HepG2 (cell line): ENCODE measurements around the gene CHKA. TPM values are rescaled to one million over a fixed set of nuclear protein-coding genes. Genes with fewer than 3 reads are reported as not detected.

Source experiments
- AKAP8 ChIP-seq: sonication (generic); formaldehyde crosslinking; IDR thresholded peaks from 2 replicates; pipeline ENCODE4 v1.5.1; 2020; ENCODE audit warnings: mild to moderate bottlenecking, missing genetic modification reagents
- ATF1 ChIP-seq: IDR thresholded peaks from 2 replicates; pipeline ENCODE4 v1.6.1; 2016; ENCODE audit warnings: mild to moderate bottlenecking, control low read depth
- DPF2 ChIP-seq: sonication (generic); formaldehyde crosslinking; IDR thresholded peaks from 2 replicates; pipeline ENCODE4 v1.4.0; 2020; ENCODE audit warnings: mild to moderate bottlenecking, low read depth, missing genetic modification reagents, borderline replicate concordance
- FIP1L1 ChIP-seq: fragments of 200-400 bp; formaldehyde crosslinking; IDR thresholded peaks from 2 replicates; pipeline ENCODE4 v1.6.1; 2018; ENCODE audit warnings: low read depth, mild to moderate bottlenecking, low read length, moderate library complexity, borderline replicate concordance; ENCODE audit not compliant: insufficient read depth
- MAFK ChIP-seq, 2 experiments: IDR thresholded peaks in 1 of 2; conservative IDR thresholded peaks in 1 of 2; 2 replicates each; pipeline ENCODE4 v1.6.1; 2011; ENCODE audit warnings: improper control_type of control experiment in 2 of 2, low read length in 2 of 2
- MNT ChIP-seq: fragments of 450-650 bp; IDR thresholded peaks from 2 replicates; pipeline ENCODE4 v1.6.1; 2016
- NFE2 ChIP-seq: sonication (generic); formaldehyde crosslinking; IDR thresholded peaks from 2 replicates; pipeline ENCODE4 v1.4.0; 2020; ENCODE audit warnings: missing genetic modification reagents
- POLR2G ChIP-seq: fragments of 200-400 bp; formaldehyde crosslinking; IDR thresholded peaks from 2 replicates; pipeline ENCODE4 v1.6.1; 2018; ENCODE audit warnings: mild to moderate bottlenecking, low read depth, low read length, moderate library complexity
- RARA ChIP-seq: IDR thresholded peaks from 2 replicates; pipeline ENCODE4 v1.6.1; 2016; ENCODE audit warnings: missing genetic modification reagents, missing compliant biosample characterization
- RXRA ChIP-seq: sonication (generic); formaldehyde crosslinking; IDR thresholded peaks from 2 replicates; pipeline ENCODE4 v1.5.1; 2020; ENCODE audit warnings: missing genetic modification reagents
- SMC3 ChIP-seq: IDR thresholded peaks from 2 replicates; pipeline ENCODE4 v1.6.1; 2011; ENCODE audit warnings: low read length, improper control_type of control experiment
- SNAI1 ChIP-seq: sonication (generic); formaldehyde crosslinking; IDR thresholded peaks from 2 replicates; pipeline ENCODE4 v1.5.0; 2020; ENCODE audit warnings: mild to moderate bottlenecking, missing genetic modification reagents, borderline replicate concordance
- SOX6 ChIP-seq, 2 experiments: fragments of 450-650 bp in 1 of 2; sonication (generic) in 1 of 2; formaldehyde crosslinking in 1 of 2; IDR thresholded peaks; 2 replicates each; pipeline versions ENCODE4 v1.4.0 to v1.6.1; 2017 to 2020; ENCODE audit warnings: antibody characterized with exemption in 1 of 2, mild to moderate bottlenecking in 1 of 2, missing genetic modification reagents in 1 of 2
- TEAD2 ChIP-seq: sonication (generic); formaldehyde crosslinking; IDR thresholded peaks from 2 replicates; pipeline ENCODE4 v1.9.0; 2021; ENCODE audit warnings: missing genetic modification reagents
- ZNF121 ChIP-seq: sonication (generic); formaldehyde crosslinking; IDR thresholded peaks from 2 replicates; pipeline ENCODE4 v1.5.0; 2020; ENCODE audit warnings: mild to moderate bottlenecking, missing genetic modification reagents
- ZNF704 ChIP-seq: sonication (generic); formaldehyde crosslinking; IDR thresholded peaks from 2 replicates; pipeline ENCODE4 v1.8.1; 2023; ENCODE audit warnings: mild to moderate bottlenecking, inconsistent platforms, moderate library complexity, missing genetic modification reagents, borderline replicate concordance
- ZNF773 ChIP-seq: sonication (generic); formaldehyde crosslinking; IDR thresholded peaks from 2 replicates; pipeline ENCODE4 v1.4.0; 2020; ENCODE audit warnings: missing genetic modification reagents, borderline replicate concordance
- polyA plus RNA-seq, 8 experiments: library from polyadenylated mRNA; depleted of rRNA in 3 of 8; stranded (reverse) in 7 of 8; unstranded in 1 of 8; fragments of >200 nt; fragmentation: Illumina TruSeq in 4 of 8; extraction: Trizol in 4 of 8; gene quantifications; 2 replicates each; pipeline versions ENCODE4 v1.2.1 to v1.2.3, GENCODE V29; 2011 to 2016; ENCODE audit warnings: low read depth in 4 of 8, missing spikeins in 1 of 8, mixed read lengths in 1 of 8; ENCODE audit not compliant: insufficient read depth in 1 of 8
- total RNA-seq, 5 experiments: library from RNA; depleted of rRNA; stranded (reverse); fragments of >200 nt; fragmentation: Illumina TruSeq; extraction: Trizol; gene quantifications; 2 replicates each; pipeline ENCODE4 v1.2.3, GENCODE V29; 2016; ENCODE audit warnings: low read depth in 1 of 5
- TF ChIP-seq, protein P1 (sequence below): sonication (generic); formaldehyde crosslinking; IDR thresholded peaks from 2 replicates; pipeline ENCODE4 v1.4.0; 2020; ENCODE audit warnings: low read depth, mild to moderate bottlenecking, missing genetic modification reagents
- TF ChIP-seq, protein P2 (sequence below): sonication (generic); formaldehyde crosslinking; IDR thresholded peaks from 2 replicates; pipeline ENCODE4 v1.4.0; 2020; ENCODE audit warnings: missing genetic modification reagents, mild to moderate bottlenecking, borderline replicate concordance
- TF ChIP-seq, protein P3 (sequence below): sonication (generic); formaldehyde crosslinking; conservative IDR thresholded peaks from 2 replicates; pipeline ENCODE4 v1.4.0; 2020; ENCODE audit warnings: missing genetic modification reagents

CHKA gene
- total and polyA plus RNA-seq, 2 of the 13 experiments (the other 11 are each of a cell fraction or from before 2014, with no cell fraction given), result 71.6 to 92.7 TPM

GRCh38 chr11:68010090-68011041, 110.8 kb downstream of the CHKA start, which contains the start of gene ALDH3B1 (continued):
- TF ChIP-seq SOX6 (IDR thresholded peaks at IDR 0.05), result no peak
- peak; percentile 30; the same call in 1 of the 2 replicates for TF ChIP-seq SOX6 (CRISPR knock-in tag; IDR thresholded peaks at IDR 0.05)
- no peak for TF ChIP-seq ZNF773 (CRISPR knock-in tag)
- peak; percentile 62 for TF ChIP-seq POLR2G
- no peak for TF ChIP-seq SMC3
- TF ChIP-seq, protein P1, sequence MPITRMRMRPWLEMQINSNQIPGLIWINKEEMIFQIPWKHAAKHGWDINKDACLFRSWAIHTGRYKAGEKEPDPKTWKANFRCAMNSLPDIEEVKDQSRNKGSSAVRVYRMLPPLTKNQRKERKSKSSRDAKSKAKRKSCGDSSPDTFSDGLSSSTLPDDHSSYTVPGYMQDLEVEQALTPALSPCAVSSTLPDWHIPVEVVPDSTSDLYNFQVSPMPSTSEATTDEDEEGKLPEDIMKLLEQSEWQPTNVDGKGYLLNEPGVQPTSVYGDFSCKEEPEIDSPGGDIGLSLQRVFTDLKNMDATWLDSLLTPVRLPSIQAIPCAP (CRISPR knock-in tag), result no peak
- TF ChIP-seq AKAP8 (CRISPR knock-in tag), result no peak
- TF ChIP-seq, protein P2, sequence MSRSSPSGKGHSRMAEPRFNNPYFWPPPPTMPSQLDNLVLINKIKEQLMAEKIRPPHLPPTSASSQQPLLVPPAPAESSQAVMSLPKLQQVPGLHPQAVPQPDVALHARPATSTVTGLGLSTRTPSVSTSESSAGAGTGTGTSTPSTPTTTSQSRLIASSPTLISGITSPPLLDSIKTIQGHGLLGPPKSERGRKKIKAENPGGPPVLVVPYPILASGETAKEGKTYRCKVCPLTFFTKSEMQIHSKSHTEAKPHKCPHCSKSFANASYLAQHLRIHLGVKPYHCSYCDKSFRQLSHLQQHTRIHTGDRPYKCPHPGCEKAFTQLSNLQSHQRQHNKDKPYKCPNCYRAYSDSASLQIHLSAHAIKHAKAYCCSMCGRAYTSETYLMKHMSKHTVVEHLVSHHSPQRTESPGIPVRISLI (CRISPR knock-in tag), result no peak
- TF ChIP-seq NFE2 (CRISPR knock-in tag), result no peak
- no peak for TF ChIP-seq ZNF704 (CRISPR knock-in tag)
- TF ChIP-seq MNT, result no peak
- TF ChIP-seq MAFK (conservative IDR thresholded peaks at IDR 0.05 in 1 of 2, IDR thresholded peaks at IDR 0.05 in 1 of 2; ENCODE audit: low read length in 2 of 2), result no peak
- no peak for TF ChIP-seq ZNF121
- no peak; the same call in 1 of the 2 replicates for TF ChIP-seq DPF2 (CRISPR knock-in tag)
- no peak for TF ChIP-seq SNAI1 (CRISPR knock-in tag)
- no peak for TF ChIP-seq FIP1L1
- TF ChIP-seq RARA (CRISPR knock-in tag), result no peak
- no peak for TF ChIP-seq TEAD2 (CRISPR knock-in tag)
- peak; percentile 63 for TF ChIP-seq RXRA (CRISPR knock-in tag)
- no peak for TF ChIP-seq ATF1 (CRISPR knock-in tag)
- TF ChIP-seq, protein P3, sequence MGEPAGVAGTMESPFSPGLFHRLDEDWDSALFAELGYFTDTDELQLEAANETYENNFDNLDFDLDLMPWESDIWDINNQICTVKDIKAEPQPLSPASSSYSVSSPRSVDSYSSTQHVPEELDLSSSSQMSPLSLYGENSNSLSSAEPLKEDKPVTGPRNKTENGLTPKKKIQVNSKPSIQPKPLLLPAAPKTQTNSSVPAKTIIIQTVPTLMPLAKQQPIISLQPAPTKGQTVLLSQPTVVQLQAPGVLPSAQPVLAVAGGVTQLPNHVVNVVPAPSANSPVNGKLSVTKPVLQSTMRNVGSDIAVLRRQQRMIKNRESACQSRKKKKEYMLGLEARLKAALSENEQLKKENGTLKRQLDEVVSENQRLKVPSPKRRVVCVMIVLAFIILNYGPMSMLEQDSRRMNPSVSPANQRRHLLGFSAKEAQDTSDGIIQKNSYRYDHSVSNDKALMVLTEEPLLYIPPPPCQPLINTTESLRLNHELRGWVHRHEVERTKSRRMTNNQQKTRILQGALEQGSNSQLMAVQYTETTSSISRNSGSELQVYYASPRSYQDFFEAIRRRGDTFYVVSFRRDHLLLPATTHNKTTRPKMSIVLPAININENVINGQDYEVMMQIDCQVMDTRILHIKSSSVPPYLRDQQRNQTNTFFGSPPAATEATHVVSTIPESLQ (CRISPR knock-in tag), result no peak
